ENCODE results near the gene MGLL.

The MGLL gene

DNA sequence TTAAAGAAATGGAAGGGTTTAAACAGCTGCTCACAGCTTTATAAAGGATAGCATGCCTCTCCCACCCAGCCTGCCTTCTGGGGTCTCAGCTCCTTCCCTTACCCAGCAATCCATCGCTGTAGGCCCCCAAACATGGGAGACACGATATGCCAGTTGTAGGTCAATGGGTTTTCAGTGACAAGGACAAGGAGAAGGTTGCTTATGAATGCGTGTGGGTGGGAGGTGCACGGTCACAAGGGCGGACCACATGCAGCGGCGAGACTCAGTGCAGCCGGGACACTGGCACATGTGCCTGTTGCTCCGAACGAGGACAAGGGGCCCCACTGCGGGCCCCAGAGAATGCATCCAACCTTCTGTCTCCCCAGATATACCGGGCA lies 67.0 kb downstream of the MGLL start:
- H3K27me3 ChIP-seq (ENCODE audit: control insufficient read depth, insufficient read depth, low read length) = no peaks in the 10 kb centered on the region
- H3K9ac ChIP-seq (ENCODE audit: low read depth, low read length) = no peak overlapping the region
- H3K4me1 ChIP-seq (ENCODE audit: control insufficient read depth, insufficient read depth, low read length) = no peaks in the 10 kb centered on the region

DNA sequence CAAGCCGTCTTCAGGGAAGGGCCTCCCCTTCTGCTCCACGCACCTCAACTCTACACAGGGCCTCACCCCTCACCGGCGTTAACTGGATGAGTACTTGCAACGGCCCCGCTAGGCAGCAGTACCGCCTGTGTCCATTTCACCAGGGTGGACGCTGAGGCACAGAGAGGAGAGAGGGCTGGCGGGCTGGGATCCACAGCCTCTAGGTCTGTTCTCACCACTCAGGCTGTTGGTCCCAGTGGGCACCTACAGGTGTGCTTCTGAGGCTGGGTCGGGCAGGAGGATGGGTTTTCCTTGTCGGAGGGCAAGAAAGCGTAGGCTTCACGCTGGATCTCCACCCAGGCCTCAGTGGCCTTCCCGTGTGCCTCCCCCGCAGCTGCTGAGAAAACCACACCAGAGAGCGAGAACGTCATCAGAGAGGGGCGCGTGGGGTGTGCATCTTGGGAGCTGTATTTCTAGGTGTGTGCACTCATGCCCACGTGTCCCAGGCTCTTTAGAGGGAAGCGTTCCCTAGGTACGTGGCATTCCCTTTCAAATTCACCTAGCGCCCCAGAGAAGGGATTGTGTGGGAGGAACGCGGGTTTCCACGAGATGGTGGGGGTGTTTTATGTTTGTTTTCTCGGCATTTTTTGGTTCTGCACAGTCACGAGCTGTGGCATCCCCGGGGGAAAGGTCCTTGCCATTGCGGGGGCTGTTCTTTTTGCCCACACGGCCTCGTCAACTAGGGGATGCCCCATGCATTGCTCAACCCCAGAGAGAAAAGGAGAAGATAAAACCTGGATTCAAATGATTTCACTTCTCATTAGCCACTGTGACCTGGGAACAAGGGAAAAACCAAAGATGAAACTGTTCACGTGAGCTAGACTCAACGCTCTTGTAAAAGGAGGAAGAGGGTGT lies 67.7 kb downstream of the MGLL start:
- Histone ChIP-seq H3K9me3 (ENCODE audit: control insufficient read depth, insufficient read depth, low read length) (no peaks in the 10 kb centered on the region), H3K36me3 (ENCODE audit: control insufficient read depth, insufficient read depth, low read length) (no peaks in the 10 kb centered on the region), H3K4me3 (ENCODE audit: low read depth, low read length) (no peak overlapping the region), H3K4me1 (ENCODE audit: control insufficient read depth, insufficient read depth, low read length) (no peaks in the 10 kb centered on the region), H3K27me3 (ENCODE audit: control insufficient read depth, insufficient read depth, low read length) (no peaks in the 10 kb centered on the region), H3K9ac (ENCODE audit: low read depth, low read length) (no peak overlapping the region)

More for the DNA sequence above, 67.0 kb downstream of the MGLL start:
- Histone ChIP-seq H3K9me3 (ENCODE audit: control insufficient read depth, insufficient read depth, low read length) (no peaks in the 10 kb centered on the region), H3K4me3 (ENCODE audit: low read depth, low read length) (no peak overlapping the region), H3K36me3 (ENCODE audit: control insufficient read depth, insufficient read depth, low read length) (no peaks in the 10 kb centered on the region)

DNA sequence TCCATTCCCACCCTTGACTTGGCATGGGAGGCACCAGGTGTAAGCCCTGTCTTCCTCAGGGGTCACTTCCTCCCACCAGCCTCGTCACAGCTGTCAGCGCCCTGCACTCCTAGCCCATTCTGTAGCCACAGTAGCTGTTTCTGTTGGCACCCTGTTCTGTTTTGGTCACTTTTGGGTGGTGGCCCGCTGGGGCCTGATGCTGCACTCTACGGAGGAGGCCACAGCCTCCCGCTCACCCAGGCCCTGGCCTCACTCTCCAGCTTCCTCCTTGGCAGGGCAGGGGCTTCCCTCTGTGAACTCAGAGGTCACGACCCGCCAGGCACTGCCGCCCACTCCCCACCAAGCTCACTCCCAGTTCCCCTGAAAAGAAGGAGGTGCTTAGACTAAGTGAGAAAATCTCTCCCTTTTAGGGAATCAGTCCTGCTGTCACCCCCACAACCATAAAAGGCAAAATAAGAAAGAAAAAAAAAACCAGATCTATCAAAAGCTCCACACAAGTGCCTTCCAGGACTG lies 68.4 kb downstream of the MGLL start:
- no peaks in the 10 kb centered on the region for H3K9me3 ChIP-seq (ENCODE audit: control insufficient read depth, insufficient read depth, low read length)
- H3K9ac ChIP-seq (ENCODE audit: low read depth, low read length) = no peak overlapping the region
- no peak overlapping the region for H3K4me3 ChIP-seq (ENCODE audit: low read depth, low read length)
- H3K36me3 ChIP-seq (ENCODE audit: control insufficient read depth, insufficient read depth, low read length) = no peaks in the 10 kb centered on the region
- no peaks in the 10 kb centered on the region for H3K4me1 ChIP-seq (ENCODE audit: control insufficient read depth, insufficient read depth, low read length)
- H3K27me3 ChIP-seq (ENCODE audit: control insufficient read depth, insufficient read depth, low read length) = no peaks in the 10 kb centered on the region

DNA sequence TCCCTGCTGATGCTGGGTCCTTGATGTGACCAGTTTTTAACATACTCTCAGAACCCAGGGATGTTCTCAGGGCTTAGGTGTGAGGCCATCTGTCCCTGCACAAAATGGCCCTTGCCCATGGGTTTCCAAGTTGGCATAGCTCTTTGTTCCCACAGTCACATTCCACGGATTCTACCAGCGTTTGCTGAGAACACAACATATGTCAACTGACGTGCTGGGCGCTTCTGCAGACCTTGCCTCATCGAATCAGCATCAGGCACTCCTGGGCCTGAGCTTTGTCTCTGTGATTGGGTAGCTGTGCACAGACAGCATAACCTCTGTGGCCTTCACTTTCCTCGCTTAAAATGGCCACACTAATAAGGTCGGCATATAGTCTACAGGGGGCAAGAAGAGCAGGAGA lies 69.0 kb downstream of the MGLL start:
- Histone ChIP-seq H3K9me3 (ENCODE audit: control insufficient read depth, insufficient read depth, low read length) (no peaks in the 10 kb centered on the region), H3K36me3 (ENCODE audit: control insufficient read depth, insufficient read depth, low read length) (no peaks in the 10 kb centered on the region), H3K4me3 (ENCODE audit: low read depth, low read length) (no peak overlapping the region), H3K27me3 (ENCODE audit: control insufficient read depth, insufficient read depth, low read length) (no peaks in the 10 kb centered on the region), H3K9ac (ENCODE audit: low read depth, low read length) (no peak overlapping the region), H3K4me1 (ENCODE audit: control insufficient read depth, insufficient read depth, low read length) (no peaks in the 10 kb centered on the region)

DNA sequence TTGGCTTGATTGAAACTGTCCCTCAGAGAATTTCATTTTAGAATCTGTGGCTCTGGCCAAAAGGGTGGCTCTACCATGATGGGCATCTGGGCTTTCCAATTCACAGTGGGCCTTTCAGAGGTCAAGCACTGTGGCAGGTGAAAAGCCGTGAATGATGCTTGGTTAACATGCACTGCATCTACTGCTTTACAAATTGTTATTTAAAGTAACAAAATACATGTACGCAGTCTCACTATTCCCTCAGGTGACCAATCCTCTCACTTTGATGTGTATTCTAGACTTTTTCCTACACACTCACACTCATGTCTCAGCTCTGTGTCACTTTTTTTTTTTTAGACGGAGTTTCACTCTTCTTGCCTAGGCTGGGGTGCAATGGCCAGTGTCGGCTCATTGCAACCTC lies 70.5 kb downstream of the MGLL start:
- Histone ChIP-seq H3K4me3 (ENCODE audit: low read depth, low read length) (no peak overlapping the region), H3K27me3 (ENCODE audit: control insufficient read depth, insufficient read depth, low read length) (no peaks in the 10 kb centered on the region), H3K9ac (ENCODE audit: low read depth, low read length) (no peak overlapping the region), H3K9me3 (ENCODE audit: control insufficient read depth, insufficient read depth, low read length) (no peaks in the 10 kb centered on the region), H3K36me3 (ENCODE audit: control insufficient read depth, insufficient read depth, low read length) (no peaks in the 10 kb centered on the region), H3K4me1 (ENCODE audit: control insufficient read depth, insufficient read depth, low read length) (no peaks in the 10 kb centered on the region)

DNA sequence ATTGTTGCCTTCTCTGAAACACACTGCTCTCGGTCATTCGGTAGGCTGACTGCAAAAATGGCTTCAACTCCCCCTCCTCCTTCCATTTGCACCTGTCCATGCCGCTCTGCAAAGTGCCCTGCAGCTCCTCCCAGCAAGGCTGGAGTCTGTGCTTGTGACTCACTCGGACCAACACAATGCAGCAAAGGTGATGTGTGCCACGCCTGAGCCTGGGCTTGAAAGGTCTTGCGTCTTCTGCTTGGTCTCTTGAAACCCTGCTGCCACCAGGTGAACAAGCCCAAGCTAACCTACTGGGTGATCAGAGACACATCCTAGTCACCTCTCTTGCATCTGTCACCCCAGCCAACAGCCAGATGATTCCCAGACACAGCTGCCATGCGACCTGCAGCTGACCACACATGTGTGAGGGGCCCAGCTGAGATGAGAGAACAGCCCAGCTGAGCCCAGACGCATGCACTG lies 71.1 kb downstream of the MGLL start:
- Histone ChIP-seq H3K27me3 (ENCODE audit: control insufficient read depth, insufficient read depth, low read length) (no peaks in the 10 kb centered on the region), H3K4me3 (ENCODE audit: low read depth, low read length) (no peak overlapping the region), H3K9ac (ENCODE audit: low read depth, low read length) (no peak overlapping the region), H3K9me3 (ENCODE audit: control insufficient read depth, insufficient read depth, low read length) (no peaks in the 10 kb centered on the region), H3K4me1 (ENCODE audit: control insufficient read depth, insufficient read depth, low read length) (no peaks in the 10 kb centered on the region), H3K36me3 (ENCODE audit: control insufficient read depth, insufficient read depth, low read length) (no peaks in the 10 kb centered on the region)

DNA sequence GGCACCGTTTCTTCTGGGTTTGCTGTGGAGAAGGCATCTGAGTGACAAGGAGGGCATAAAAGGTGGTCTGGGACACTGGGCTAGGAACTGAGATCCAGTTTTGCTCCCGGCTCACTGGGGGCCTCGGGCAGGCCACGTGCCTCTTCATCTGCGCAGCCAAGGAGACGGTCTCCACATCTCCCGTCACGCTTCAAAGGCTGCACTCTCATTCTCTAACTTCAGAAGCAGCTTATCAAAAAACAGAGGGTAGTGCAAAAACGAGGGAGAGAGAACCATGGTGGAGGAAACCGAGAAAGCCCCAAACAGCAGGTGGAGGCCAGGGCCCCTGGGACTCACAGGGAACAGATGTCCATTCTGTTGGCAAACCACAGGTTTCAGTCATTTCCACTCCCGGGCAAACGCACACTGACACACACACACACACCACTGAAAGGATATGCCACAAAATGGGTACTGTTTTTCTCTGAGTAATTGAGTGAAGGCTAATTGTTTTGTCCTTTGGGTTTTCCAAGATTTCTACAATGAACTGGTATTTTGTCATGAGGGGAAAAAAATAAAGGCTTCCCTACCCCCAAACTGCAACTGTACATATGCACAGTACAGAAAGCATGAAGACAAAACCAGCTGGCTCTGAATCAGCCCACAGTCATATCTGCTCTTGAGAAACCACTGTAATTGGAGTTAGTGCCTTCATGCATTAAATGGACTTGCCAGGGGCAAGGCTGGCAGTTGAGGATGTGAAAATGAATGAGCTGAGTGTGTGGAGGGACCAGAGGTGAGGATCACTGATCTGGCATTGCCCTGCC lies 71.9 kb downstream of the MGLL start:
- Histone ChIP-seq H3K36me3 (ENCODE audit: control insufficient read depth, insufficient read depth, low read length) (no peaks in the 10 kb centered on the region), H3K4me1 (ENCODE audit: control insufficient read depth, insufficient read depth, low read length) (no peaks in the 10 kb centered on the region), H3K9ac (ENCODE audit: low read depth, low read length) (no peak overlapping the region), H3K4me3 (ENCODE audit: low read depth, low read length) (no peak overlapping the region), H3K9me3 (ENCODE audit: control insufficient read depth, insufficient read depth, low read length) (no peaks in the 10 kb centered on the region), H3K27me3 (ENCODE audit: control insufficient read depth, insufficient read depth, low read length) (no peaks in the 10 kb centered on the region)

DNA sequence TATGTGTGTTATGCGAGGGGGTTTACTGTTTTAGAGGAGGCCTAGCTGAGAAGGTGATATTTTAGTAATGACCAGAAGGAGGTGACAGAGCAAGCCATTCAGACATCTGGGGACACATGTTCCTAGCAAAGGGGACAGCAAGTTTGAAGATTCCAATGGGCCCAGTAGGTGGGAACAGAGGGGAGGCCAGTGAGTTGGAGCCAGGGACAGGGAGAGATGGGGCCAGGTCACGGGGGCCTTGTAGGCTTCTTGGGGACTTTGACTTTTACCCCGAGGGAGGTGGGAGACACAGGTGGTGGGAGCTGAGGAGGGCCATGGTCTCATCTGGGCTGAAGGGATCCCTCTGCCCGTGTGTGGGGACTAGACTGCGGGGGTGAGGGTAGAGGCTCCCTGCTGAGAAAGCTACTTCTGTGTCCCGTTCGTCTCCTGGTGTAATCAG lies 72.5 kb downstream of the MGLL start:
- no peaks in the 10 kb centered on the region for H3K27me3 ChIP-seq (ENCODE audit: control insufficient read depth, insufficient read depth, low read length)
- no peaks in the 10 kb centered on the region for H3K4me1 ChIP-seq (ENCODE audit: control insufficient read depth, insufficient read depth, low read length)
- no peak overlapping the region for H3K9ac ChIP-seq (ENCODE audit: low read depth, low read length)
- H3K9me3 ChIP-seq (ENCODE audit: control insufficient read depth, insufficient read depth, low read length) = no peaks in the 10 kb centered on the region
- no peak overlapping the region for H3K4me3 ChIP-seq (ENCODE audit: low read depth, low read length)
- no peaks in the 10 kb centered on the region for H3K36me3 ChIP-seq (ENCODE audit: control insufficient read depth, insufficient read depth, low read length)

DNA sequence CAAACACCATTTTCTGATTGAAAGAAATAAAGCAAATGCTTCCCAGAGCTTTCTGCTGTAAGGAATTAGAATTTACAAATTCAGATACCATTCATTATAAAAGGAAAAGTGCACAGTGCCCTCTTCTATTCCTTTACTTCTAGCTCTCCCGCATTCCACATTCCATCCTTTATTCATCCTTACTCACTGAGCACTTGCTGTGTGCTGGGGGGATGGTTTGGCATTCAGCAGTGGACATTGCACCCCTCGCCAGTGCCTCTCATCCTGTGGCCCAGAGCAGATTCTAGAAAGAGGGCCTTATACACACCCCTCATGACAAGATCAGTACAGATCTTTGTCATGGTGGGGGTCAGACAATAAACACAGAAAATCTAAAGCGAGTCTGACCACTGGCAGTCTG lies 73.0 kb downstream of the MGLL start:
- no peak overlapping the region for H3K9ac ChIP-seq (ENCODE audit: low read depth, low read length)
- H3K27me3 ChIP-seq (ENCODE audit: control insufficient read depth, insufficient read depth, low read length) = no peaks in the 10 kb centered on the region
- no peaks in the 10 kb centered on the region for H3K36me3 ChIP-seq (ENCODE audit: control insufficient read depth, insufficient read depth, low read length)
- no peaks in the 10 kb centered on the region for H3K9me3 ChIP-seq (ENCODE audit: control insufficient read depth, insufficient read depth, low read length)
- no peaks in the 10 kb centered on the region for H3K4me1 ChIP-seq (ENCODE audit: control insufficient read depth, insufficient read depth, low read length)
- no peak overlapping the region for H3K4me3 ChIP-seq (ENCODE audit: low read depth, low read length)

DNA sequence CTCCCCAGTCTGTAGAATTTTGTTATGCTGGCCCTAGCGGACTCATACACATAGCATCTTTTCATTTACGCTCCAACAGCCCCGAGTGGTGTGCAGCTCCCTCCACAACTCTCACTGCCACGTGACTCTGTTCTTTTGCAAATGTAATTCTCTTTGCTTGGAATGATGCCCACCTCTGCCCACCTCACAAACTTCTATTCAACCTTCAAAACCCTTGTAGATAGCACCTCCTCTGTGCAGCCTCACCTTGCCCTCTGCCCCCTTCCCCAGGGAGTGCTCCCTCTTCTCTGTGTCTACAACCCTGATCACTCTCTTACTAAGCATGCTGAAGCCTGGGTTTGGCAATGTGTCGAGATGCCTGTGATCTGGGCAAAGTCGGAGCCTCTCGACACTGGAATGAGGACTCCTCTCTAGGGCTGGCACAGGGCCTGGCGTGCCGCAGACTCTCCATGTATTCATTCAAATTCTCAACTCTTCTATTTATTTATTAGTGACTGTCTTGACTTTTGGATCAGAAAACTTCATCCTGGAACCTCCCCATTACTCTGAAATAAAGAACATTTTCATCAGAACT lies 73.5 kb downstream of the MGLL start:
- H3K9ac ChIP-seq (ENCODE audit: low read depth, low read length) = no peak overlapping the region
- H3K9me3 ChIP-seq (ENCODE audit: control insufficient read depth, insufficient read depth, low read length) = no peaks in the 10 kb centered on the region
- H3K4me3 ChIP-seq (ENCODE audit: low read depth, low read length) = no peak overlapping the region
- H3K4me1 ChIP-seq (ENCODE audit: control insufficient read depth, insufficient read depth, low read length) = no peaks in the 10 kb centered on the region
- no peaks in the 10 kb centered on the region for H3K27me3 ChIP-seq (ENCODE audit: control insufficient read depth, insufficient read depth, low read length)
- H3K36me3 ChIP-seq (ENCODE audit: control insufficient read depth, insufficient read depth, low read length) = no peaks in the 10 kb centered on the region

DNA sequence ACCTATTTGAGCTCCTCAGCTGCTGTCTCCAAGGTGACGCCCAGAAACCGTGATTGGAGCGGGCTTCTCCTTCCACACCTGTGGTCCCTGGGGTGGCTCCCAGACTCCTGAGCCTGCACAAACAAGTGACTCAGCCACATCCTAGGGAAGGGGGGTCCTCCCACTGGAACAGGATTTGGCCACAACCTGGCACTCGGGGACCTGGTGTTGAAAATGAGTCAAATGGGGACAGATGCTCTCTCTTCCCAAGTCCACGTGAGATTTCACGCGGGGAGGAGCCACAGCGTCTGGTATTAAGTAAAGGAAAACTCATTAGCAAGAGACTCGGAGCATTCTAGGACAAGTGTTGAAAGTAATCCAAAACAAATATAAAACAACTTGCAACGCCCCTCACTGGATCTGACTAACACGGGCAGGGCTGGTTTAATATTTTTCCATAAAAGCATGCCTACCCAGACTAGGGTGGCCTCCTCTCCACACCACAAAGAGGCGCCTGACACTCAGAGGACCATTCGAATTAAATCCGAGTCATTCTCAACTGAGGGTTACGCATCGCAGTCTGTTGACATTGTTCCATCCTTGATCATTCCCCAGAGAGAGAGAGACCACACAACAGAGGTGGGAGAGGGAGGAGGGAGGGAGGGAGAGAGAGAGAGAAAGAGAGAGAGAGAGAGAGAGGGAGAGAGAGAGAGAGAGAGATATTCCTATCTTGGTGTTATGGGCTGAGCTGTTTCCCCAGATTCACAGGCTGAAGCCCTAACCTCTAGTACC lies 74.4 kb downstream of the MGLL start:
- H3K4me1 ChIP-seq (ENCODE audit: control insufficient read depth, insufficient read depth, low read length) = no peaks in the 10 kb centered on the region
- H3K27me3 ChIP-seq (ENCODE audit: control insufficient read depth, insufficient read depth, low read length) = no peaks in the 10 kb centered on the region
- no peak overlapping the region for H3K4me3 ChIP-seq (ENCODE audit: low read depth, low read length)
- H3K9ac ChIP-seq (ENCODE audit: low read depth, low read length) = no peak overlapping the region
- no peaks in the 10 kb centered on the region for H3K9me3 ChIP-seq (ENCODE audit: control insufficient read depth, insufficient read depth, low read length)
- no peaks in the 10 kb centered on the region for H3K36me3 ChIP-seq (ENCODE audit: control insufficient read depth, insufficient read depth, low read length)

Measured in iPS-15b (cell line).